Measurements from ENCODE around the gene OBSCN. TPM values are rescaled to one million over a fixed set of nuclear protein-coding genes. Genes with fewer than 3 reads are reported as not detected.

OBSCN gene
- total and polyA plus RNA-seq, 2 of the 13 experiments (the other 11 are each of a cell fraction or from before 2014, with no cell fraction given) = 0.20 TPM

DNA sequence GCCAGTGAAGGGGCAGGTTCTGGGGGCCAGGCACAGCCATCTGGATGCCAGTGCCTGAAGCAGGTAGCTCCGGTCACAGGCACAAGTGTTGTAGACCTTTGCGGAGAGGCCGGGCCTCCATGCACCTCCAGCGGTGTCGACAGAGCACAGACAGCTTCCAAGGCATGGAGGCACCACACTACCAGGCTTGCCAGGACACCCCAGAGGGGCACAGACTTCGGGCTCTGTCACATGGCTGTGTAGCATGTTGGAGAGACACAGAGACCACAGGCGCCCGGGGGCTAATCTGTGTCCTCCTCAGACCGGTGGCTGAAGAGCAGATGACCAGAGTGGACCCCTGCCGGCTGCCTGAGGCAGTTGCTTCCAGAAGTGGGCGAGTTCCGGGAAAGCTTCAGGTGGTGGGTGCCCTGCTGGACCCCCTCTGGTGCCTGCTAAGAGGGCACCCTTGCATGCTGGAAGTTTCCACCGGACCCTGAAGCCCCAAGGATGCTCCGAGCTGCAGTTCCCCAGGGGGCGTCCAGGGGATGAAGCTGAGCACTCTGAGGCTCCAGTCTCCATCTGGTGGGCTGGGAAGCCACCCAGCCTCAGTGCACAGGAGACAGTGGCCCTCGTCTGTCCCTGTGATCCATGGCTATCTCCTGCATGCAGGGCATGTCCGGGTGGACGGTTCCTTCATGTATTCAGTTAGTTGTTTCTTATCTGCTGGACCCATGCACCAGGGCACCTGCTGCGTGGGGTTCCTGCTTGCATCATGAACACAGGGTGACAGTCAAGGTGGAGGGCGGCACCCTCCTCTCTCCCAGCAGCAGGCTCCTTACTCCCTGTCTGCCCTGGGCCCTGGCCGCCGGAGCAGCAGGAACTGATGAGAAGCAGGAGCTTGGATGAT, 82.4 kb downstream of the OBSCN start:
- intact Hi-C loops (cut with micrococcal nuclease; ENCODE audit: unreplicated experiment) = no loop called here
- no peaks in the 10 kb centered on the region for H3K79me2 ChIP-seq (ENCODE audit: insufficient read depth, low read length)
- H3K4me1 ChIP-seq (ENCODE audit: insufficient read depth, low read length) = no peaks in the 10 kb centered on the region
- H3K36me3 ChIP-seq (replicated peaks in 1 of 2; ENCODE audit: control insufficient read depth in 1 of 2, insufficient read depth in 2 of 2, low read length in 2 of 2) = no peaks in the 10 kb centered on the region
- TF ChIP-seq ZFP90 (CRISPR knock-in tag; IDR thresholded peaks at IDR 0.05; ENCODE audit: borderline replicate concordance) (no peak), RXRB (CRISPR knock-in tag; IDR thresholded peaks at IDR 0.05; ENCODE audit: borderline replicate concordance) (no peak), JUN (CRISPR knock-in tag; IDR thresholded peaks at IDR 0.05) (no peak), POLR2G (IDR thresholded peaks at IDR 0.05; ENCODE audit: low read depth, low read length) (no peak)
- TF ChIP-seq, protein P1, sequence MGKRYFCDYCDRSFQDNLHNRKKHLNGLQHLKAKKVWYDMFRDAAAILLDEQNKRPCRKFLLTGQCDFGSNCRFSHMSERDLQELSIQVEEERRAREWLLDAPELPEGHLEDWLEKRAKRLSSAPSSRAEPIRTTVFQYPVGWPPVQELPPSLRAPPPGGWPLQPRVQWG (CRISPR knock-in tag; IDR thresholded peaks at IDR 0.05; ENCODE audit: borderline replicate concordance, low read depth) = no peak
- no peaks in the 10 kb centered on the region for H4K20me1 ChIP-seq (ENCODE audit: insufficient read depth, low read length)
- 24% methylated on average over 20 of the region's 22 CpGs for WGBS (ENCODE audit: low lambda C conversion rate)
- no peak overlapping the region for H3K27ac ChIP-seq (ENCODE audit: extremely low read length, insufficient read depth, low read length)
- H3K9ac ChIP-seq (ENCODE audit: insufficient read depth, low read depth, low read length) = no peak overlapping the region
- DNase-seq (ENCODE audit: low spot score) (no peak), ATAC-seq (peak; percentile 62), FAIRE-seq (no peak)
- CTCF ChIA-PET (ENCODE audit: low intra/inter-chr PET ratio, low total read pairs) = no interaction called here
- in situ Hi-C loops (cut with HindIII; ENCODE audit: extremely low pct_ligation_motif_present, low pct_unique_long_range_greater_than_20kb) = no loop called here
- H3K4me2 ChIP-seq (ENCODE audit: low read depth, low read length) = no peak overlapping the region
- no peaks in the 10 kb centered on the region for H3K9me3 ChIP-seq (ENCODE audit: low read length)
- peaks cover 9 to 61% of the 10 kb centered on the region in 2 experiments for H3K27me3 ChIP-seq (ENCODE audit: control insufficient read depth in 1 of 2, insufficient read depth in 2 of 2, low read length in 2 of 2)
- H3K4me3 ChIP-seq (replicated peaks in 1 of 3; ENCODE audit: insufficient read depth in 1 of 3, low read depth in 2 of 3, low read length in 3 of 3) = no peak overlapping the region
- BruUV-seq (replicated peaks) = no TSS peak
- no peak overlapping the region for H2AFZ ChIP-seq (ENCODE audit: low read length)
- POLR2A ChIA-PET = no interaction called here

DNA sequence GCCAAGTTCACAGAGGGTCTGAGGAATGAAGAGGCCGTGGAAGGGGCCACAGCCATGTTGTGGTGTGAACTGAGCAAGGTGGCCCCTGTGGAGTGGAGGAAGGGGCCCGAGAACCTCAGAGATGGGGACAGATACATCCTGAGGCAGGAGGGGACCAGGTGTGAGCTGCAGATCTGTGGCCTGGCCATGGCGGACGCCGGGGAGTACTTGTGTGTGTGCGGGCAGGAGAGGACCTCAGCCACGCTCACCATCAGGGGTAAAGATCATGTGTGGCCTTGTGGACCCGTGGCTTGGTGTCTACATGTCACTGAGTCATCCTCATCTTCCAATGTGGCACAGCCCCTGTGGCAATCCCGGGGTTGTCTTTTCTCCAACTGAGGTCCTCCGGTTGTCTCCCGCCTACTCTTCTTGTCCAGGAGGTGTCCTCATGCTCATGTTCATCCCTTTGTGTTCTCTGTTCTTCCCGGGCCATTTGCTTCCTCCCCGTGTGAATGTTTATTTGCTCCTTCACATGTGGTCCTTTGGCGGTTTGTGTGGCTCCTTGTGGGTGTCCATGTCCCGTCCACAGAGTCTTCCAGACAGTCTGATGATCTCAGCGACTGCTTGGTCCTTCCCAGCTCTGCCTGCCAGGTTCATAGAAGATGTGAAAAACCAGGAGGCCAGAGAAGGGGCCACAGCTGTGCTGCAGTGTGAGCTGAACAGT, 84.2 kb downstream of the OBSCN start:
- BruUV-seq (replicated peaks) = no TSS peak
- 22% methylated on average over 11 of the region's 16 CpGs for WGBS (ENCODE audit: low lambda C conversion rate)
- CTCF ChIA-PET (ENCODE audit: low intra/inter-chr PET ratio, low total read pairs) = no interaction called here
- TF ChIP-seq, protein P2, sequence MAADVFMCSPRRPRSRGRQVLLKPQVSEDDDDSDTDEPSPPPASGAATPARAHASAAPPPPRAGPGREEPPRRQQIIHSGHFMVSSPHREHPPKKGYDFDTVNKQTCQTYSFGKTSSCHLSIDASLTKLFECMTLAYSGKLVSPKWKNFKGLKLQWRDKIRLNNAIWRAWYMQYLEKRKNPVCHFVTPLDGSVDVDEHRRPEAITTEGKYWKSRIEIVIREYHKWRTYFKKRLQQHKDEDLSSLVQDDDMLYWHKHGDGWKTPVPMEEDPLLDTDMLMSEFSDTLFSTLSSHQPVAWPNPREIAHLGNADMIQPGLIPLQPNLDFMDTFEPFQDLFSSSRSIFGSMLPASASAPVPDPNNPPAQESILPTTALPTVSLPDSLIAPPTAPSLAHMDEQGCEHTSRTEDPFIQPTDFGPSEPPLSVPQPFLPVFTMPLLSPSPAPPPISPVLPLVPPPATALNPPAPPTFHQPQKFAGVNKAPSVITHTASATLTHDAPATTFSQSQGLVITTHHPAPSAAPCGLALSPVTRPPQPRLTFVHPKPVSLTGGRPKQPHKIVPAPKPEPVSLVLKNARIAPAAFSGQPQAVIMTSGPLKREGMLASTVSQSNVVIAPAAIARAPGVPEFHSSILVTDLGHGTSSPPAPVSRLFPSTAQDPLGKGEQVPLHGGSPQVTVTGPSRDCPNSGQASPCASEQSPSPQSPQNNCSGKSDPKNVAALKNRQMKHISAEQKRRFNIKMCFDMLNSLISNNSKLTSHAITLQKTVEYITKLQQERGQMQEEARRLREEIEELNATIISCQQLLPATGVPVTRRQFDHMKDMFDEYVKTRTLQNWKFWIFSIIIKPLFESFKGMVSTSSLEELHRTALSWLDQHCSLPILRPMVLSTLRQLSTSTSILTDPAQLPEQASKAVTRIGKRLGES (CRISPR knock-in tag; IDR thresholded peaks at IDR 0.05; ENCODE audit: borderline replicate concordance) = no peak

More for the DNA sequence above, 84.2 kb downstream of the OBSCN start:
- no peak for ATAC-seq
- Histone ChIP-seq H3K79me2 (ENCODE audit: insufficient read depth, low read length) (no peaks in the 10 kb centered on the region), H3K4me2 (ENCODE audit: low read depth, low read length) (no peak overlapping the region), H3K27me3 (ENCODE audit: control insufficient read depth in 1 of 2, insufficient read depth in 2 of 2, low read length in 2 of 2) (peaks cover 6 to 60% of the 10 kb centered on the region in 2 experiments), H3K9me3 (ENCODE audit: low read length) (no peaks in the 10 kb centered on the region), H2AFZ (ENCODE audit: low read length) (no peak overlapping the region), H3K4me3 (replicated peaks in 1 of 3; ENCODE audit: insufficient read depth in 1 of 3, low read depth in 2 of 3, low read length in 3 of 3) (no peak overlapping the region), H3K9ac (ENCODE audit: insufficient read depth, low read depth, low read length) (no peak overlapping the region), H3K4me1 (ENCODE audit: insufficient read depth, low read length) (no peaks in the 10 kb centered on the region), H3K36me3 (replicated peaks in 1 of 2; ENCODE audit: control insufficient read depth in 1 of 2, insufficient read depth in 2 of 2, low read length in 2 of 2) (no peaks in the 10 kb centered on the region), H4K20me1 (ENCODE audit: insufficient read depth, low read length) (no peaks in the 10 kb centered on the region), H3K27ac (ENCODE audit: extremely low read length, insufficient read depth, low read length) (no peak overlapping the region)
- POLR2A ChIA-PET = no interaction called here
- intact Hi-C loops (cut with micrococcal nuclease; ENCODE audit: unreplicated experiment) = no loop called here
- FAIRE-seq = no peak
- DNase-seq (ENCODE audit: low spot score) = no peak
- in situ Hi-C loops (cut with HindIII; ENCODE audit: extremely low pct_ligation_motif_present, low pct_unique_long_range_greater_than_20kb) = no loop called here
